GM19035 (cell line): ENCODE results near the gene MEF2D.

Source experiments
- ATAC-seq: cut with Tn5 transposase; IDR thresholded peaks from one replicate; pipeline ENCODE4 v1.9.1; 2021; ENCODE audit not compliant: unreplicated experiment

MEF2D gene

DNA sequence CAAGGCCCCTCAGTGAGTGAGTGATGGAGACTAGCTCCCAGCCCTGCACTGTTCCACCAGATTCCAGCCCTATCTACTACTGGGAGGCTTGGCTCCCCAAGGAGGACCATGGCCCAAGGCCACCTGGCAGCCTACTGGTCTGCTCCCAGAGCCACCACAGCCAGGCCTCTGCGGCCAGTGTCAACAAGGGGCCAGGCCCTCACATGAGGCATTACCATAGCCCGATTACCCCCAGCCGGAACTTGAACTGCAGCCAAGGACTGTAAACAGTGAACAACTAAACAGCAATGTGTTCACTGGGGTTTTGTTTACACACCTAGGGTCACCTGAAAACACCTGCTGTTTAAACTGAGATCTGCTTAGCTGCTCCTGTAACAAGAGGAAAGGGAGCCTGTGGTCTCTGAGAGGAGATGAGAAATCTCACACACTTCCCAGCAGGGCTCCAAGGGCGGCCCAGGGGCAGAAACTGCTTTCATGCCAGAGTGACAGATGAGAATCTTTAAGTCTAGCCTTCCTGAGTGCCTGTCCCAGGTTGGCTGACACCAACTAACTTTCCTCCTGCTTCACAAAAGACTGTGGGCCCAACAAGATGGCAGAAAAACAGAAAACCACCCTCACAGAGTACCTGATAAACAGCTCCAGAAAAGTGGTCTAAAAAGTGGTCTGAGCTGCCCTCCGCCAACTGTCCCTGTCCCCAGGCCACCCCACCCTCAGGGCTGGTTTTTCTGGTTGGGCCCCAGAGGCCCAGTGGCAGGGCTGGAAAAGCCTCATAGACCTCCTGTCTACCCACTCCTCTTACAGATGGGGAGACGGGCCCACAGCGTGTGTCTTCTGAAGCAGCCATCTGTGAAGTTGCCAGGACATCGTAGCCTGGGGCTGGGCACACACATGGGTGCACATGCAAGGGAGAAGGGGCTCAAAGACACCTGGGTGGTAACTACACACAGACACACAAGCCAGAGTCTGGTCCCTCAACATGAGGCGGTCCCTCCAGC, 28.8 kb downstream of the MEF2D start:
- ATAC-seq = no peak

DNA sequence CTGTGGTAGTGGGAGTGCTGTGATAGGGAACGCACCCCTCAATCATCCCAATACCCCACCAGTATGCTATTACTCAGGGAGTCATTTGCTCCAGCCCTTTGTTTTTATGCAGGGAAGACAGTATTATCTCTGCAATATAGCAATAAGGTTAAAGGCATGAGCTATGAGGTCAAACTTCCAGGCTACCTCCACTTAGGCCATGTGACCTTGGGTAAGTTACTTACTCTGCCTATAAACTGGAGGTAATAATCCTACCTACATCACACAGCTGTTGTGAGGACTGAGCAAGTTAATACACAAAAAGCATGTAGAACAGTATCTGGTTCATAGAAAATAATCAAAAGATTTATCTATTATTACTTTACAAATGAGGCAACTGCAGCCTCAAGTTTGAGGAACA, 30.1 kb downstream of the MEF2D start:
- ATAC-seq = no peak

DNA sequence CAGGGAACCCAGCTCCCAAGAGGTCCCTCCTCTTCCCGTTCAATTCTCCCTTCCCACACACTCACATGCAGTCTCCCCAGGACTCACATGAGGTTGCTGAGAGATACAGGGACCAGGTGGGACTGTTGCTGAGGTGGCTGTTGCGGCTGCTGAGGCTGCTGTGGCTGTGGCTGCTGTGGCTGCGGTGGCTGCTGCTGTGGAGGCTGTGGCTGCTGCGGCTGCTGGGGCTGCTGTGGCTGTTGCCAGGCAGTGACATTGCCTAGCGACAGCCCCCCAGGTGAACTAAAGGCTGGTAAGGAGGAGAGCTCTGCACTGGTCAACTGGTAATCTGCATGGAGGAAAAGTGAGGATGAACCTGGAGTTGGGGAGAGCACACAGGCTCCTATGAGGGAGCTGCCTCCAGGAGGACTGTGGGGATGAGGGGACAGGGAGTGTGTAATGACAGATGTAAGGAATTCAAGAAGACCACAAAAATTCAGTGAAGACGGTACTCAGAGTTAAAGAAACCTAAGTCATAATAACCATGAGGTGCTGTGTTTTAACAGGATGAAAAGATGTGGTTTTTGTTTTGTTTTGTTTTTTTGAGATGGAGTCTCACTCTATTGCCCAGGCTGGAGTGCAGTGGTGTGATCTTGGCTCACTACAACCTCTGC, 31.8 kb downstream of the MEF2D start:
- no peak for ATAC-seq

DNA sequence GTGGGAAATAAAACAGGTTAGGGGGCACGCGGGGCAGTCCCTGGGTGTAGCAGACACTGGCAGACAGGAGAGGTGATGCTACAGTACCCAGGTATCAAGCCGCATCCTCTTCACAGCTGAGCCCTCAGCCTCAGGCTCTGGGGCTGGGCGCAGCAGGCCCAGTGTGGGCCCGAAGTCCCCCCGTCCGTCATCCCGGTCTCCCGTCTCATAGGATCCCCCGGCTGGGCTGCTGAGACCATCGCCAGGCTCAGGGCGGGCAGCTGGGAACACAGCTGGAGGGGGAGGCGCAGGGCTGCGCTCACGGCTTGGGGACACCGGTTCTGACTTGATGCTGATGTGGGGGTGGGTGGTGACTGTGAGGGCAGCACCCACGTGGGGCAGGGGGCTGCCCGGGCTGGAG, 32.7 kb downstream of the MEF2D start:
- ATAC-seq = no peak

DNA sequence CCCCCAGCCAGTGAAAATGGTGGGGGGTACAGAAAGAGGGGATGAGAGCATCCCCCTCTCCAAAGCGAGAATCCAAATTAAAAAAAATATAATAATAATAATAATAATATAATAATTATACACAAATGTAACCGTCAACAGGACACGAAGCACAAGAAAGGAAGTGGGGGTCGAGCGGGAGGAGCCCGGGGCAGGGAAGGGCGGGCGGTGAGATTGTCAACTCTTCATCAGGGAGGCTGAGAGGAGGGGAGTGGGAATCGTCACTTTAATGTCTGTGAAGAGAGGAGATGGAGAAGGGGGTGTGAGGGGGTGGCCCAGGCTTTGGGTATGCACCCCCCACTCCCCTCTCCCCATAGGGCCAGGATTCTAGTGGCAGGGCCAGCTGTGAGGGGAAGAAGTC, 33.2 kb downstream of the MEF2D start:
- ATAC-seq = no peak

DNA sequence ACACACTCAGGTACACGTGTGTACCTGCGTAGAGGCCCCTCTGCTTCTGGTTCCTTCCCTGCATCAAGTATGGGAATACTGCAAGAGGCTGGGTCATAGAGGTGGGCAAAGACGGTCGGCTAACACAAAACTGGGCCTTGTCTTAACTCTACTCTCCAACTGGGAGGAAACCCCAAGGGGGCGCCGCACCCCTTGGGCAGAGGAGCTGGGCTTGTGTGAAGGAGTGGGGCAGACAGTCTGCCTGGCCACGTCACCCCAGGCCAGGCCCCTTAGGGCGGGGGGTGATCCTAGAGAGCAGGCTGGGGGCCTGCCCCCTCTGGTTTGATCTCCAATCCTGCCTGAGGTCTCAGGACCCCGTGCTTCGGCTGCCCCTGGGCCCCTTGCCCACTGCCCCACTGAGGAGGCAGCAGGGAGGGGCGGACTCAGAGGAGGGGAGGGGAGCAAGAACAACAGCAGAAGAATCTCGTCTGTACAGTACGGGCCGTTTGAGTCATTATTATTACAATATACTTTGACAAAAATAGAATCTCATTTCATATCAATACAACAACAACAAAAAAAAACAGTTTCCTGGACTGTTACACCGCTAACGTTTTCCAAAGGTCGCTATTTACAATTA, 34.7 kb downstream of the MEF2D start:
- no peak for ATAC-seq

DNA sequence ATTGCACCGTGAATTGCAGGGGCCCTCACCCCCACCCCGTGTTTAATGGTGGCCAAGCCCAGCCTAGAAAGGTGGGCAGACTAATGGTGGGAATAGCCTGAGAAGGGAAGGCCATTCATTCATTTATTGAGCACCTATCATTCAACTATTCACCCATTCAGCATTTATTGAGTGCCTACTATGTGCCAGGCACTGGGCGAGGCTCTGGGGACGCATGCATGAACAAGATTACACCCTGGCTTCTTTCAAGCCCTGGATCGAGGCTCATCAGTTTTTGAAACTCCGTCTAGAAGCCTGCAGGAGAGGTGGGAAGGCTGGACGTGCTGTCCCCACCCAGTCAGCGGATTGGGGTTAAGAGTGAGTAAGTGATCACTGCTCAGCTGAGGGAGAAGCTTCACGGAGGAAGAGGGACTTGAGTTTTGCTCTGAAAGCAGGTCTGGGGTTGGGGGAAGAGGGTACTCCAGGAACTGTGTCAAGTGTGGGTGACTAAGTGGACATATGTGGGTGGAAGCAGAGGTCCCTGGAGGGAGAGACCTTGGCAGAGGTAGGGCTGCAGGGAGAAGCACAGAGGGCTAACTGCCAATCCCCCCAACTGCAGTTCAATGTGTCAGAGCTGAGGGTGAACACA, 35.6 kb downstream of the MEF2D start:
- no peak for ATAC-seq

DNA sequence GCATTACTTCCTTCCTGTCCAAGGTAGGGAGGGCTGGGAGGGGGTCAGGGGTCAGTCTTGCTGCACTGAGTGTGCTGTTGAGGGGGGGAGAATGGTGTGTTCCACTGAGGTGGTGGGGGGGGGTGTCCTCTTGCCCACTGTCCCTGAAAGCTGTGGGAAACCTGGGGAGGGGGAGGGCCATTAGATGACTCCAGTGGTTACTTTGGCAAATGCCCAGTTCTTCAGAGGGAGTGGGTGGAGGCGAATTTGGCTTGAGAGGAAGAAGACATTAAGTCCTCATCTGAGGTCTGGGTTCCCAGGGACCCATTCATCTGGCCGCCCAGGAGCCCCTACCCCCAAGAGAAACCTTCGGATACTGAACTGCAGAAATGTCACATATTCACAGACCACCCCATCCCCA, 36.2 kb downstream of the MEF2D start:
- no peak for ATAC-seq

DNA sequence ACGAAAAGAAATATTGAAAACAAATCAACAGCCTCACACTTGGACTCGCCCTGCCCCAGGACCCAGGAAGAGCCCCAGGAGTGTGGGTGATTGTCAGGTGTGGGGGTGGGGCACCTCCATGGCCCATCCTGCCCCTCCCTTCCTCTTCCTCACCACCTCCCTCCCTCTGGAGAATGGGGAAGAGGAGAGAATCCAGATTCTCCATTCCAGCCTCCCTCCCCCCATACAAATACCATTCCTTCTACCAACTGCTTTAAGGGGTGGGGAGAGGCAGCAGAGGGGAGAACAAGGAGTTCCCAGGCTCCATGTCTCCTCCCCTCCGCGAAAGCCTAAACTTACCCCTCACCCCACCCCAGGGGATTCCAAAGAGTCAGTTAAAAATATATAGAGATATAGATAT, 36.7 kb downstream of the MEF2D start:
- ATAC-seq = no peak

DNA sequence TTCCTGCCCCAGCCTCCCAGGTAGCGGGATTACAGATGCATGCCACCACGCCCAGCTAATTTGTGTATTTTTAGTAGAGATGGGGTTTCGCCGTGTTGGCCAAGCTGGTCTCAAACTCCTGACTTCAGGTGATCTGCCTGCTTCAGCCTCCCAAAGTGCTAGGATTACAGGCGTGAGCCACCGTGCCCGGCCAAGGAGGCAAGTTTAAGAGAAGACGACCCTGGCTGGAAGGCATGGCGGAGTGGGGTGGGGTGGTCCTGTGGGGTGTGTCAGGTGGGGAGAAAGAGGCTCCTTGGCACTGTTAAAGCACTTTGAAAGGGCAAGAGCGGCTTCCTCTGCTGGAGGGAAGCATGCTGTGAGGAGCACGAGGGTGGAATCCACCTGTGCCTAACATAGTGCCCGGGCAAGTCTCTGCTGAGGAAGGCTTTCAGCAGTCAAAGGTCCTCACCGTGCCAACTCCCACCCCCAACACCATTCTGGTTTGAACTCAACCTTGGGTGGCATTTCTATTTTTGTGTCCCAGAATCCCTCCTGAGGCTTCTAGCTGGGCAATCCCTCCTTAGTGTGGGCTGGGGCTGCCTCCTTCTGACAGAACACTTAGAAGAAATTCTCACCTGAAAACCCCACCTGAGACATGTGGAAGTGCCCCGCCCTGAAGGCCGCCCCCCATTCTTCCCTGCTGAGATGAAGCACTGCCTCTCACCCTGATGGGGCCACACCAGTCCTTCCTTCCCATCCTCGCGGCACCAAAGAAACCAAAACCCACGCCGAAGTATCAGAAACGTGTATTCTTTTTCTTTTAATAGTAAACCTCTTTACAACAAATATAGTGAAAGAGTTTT, 37.4 kb downstream of the MEF2D start:
- ATAC-seq = no peak

DNA sequence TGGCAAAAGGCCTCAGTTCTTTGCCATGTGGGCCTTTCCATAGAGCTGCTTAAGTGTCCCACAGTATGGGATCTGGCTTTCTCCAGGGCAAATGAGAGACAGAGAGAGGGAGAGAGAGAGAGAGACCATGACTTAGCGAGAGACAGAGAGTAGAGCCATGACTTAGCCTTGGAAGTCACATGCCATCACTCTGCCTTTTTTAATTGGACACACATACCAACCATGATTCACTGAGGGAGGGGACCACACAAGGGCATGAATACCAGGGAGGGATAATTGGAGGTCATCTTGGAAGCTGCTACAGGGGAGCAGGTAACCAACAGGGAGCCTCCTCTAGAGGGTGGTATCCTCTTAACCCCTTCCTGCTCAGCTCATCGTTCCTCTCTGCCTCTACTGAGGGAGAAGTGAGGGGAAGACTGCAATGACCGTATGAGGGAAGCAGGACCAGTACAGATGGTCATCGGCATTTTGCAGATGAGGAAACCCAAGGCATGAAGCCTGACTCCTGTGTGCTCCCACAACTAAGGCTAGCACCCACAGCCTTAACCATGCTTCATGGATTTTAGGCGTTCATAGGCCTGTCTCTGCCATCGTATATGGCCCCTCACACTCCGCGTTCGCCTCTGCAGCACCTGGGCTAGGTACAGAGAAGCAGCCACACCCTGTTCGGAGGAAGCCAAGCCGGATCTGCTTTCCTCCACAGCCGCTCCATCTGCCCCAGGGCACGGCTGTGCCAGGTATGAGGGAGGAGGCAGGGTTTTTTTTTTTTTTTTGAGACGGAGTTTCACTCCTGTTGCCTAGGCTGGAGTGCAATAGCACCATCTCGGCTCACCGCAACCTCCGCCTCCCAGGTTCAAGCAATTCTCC, 38.6 kb downstream of the MEF2D start:
- ATAC-seq = no peak

DNA sequence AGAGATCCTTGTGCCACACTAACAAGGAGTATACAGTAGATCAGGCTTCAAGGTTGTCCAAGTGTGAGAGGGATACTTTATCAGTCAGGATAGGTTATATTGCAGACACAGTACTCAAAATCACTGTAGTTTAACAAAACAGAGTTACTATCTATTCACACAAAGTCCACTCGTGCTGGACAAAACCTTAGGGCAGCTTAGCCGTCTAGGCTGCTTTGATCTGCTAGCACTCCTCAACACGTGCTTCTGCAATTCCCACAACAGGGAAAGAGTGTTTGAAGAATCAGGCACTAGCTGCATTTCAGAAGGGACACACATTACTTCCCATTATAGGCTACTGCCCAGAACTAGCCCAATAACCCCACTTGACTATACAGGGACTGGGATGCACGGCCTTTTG, 39.5 kb downstream of the MEF2D start:
- ATAC-seq = no peak

DNA sequence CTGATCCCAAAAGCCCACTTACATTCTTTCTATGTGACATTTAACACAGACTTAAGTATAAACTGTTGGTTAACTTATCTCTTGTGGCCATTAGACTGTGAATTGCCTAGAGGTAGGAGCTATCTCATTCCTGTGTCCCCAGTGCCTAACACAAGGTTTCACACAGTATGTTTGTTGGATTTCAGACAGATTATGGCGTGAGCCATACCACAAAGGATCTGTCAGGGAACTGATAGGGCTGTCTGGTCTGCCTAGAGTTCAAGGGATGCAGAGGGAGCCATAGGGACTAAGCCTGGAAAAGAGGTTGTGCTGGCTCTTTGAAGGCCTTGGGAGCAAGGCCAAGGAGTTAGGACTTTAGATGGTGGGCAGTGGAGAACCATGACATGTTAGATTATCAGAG, 40.0 kb downstream of the MEF2D start:
- no peak for ATAC-seq

DNA sequence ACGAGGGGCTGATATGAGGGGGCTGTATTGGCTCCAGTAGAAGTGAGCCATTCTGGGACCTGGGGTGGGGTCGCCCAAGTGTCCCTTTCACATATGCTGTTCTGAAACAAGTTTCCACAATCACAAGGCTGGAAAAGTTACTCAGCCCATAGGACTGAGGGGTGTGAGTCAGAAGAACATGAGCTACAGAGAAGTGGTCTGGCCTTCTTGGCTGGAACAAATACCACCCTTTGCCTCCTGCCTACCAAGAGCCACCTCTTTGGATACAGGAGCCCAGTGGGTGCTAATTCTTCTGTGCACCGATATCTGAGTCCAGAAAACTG, 42.4 kb downstream of the MEF2D start:
- no peak for ATAC-seq

DNA sequence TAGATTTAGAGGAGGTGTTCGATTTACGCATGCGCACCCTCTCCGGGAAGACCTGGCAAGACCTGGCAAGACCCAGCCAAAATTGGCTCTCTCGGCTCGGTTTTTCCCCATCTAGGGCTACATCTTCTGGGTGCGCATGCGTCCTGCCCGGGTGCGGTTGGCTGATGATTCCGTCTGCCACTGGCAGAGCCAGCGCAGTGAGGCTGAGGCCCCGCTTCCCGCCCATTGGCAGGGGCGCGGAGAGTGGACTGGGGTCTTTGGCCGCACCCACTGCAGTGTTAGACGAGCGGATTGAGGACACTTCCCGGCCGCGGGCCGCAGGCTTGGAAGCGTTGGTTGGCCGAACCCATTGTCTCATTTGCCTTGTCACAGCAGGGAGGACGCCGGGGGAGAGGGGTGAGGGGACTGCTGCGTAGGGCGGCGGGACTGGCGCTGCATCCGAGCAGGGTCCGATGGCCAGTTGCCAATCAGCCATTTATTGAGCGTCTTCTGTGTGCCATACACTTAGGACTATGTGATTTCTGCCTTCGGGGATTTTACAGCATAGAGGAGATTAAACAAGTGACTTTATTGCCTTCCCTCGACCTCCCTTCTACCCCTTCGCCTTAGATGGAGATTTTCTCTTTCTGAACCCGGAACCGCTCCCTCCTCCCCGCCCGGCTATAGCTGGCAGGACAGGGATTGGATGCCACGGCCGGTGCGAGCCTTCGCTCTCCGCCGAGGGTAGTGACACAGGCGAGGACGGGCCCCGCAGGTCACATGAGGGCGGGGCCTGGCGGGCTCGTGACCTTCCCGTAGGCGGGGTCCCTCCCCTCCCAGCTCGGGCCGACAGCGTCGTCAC, 43.7 kb downstream of the MEF2D start:
- ATAC-seq = peak; percentile 73

DNA sequence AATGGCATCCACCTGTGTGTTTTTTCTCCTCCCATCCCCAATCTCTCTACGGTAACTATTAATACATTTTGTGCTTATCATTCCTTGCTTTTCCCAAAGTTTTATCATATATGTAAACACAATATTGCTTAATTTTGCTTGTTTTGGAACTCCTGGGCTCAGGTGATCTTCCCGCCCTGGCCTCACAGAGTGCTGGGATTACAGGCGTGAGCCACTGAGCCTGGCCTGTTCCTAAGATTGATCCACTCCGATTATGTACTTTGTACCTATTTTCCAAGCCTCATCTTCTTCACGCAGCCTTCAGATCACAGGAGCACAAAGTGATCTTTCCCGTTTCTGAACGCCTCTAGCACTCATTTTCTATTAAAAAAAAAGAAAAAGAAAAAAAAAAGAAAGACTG, 45.2 kb downstream of the MEF2D start:
- ATAC-seq = no peak

DNA sequence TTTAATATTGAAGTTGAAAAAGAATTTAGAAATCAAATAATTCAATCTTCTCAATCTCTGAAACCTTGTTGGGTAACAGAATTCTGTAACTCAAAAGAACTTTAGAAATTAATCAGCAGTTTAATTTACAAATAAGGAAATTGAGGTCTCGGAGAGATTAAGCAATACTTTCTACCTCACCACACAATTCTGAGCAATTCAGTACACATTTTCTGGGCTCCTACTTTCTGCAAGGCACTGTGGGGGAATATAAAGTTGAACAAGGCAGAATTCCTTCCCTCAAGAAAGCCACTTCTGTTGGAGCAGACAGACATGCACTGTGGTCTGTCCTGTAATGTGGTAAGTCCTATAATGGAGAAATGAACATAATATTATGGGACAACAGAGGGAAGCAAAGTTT, 47.7 kb downstream of the MEF2D start:
- ATAC-seq = no peak

DNA sequence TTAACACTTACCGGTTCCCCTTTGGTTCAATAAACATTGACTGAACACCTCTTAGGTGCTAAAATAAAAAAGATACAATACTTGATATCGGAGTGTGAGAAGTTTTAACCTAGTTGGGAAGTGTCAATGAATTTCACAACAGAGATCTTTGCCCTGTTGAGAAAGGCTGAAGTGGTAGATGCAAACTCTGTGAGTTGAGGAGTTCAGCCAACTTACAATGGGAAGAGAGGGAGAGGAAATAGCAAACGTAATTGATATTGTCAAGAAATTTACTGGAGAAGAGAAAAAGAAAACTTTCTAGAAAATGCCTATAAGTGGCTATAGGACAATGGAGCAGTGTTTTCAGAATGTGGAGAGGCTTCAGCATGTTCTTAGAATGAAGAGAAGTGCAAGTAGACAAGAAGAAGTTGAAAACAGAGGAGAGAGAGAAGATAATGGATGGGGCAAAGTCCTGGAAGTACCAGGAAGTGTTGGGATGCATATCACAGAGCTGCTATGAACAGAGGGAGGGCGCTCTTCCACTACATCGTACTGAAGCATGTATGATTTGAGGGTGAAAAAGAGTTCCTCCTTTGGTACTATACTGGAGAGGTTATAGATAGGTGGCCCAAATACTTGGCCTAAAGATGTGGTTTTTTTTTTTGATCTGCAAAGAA, 48.9 kb downstream of the MEF2D start:
- no peak for ATAC-seq
